GM18951 (cell line): ENCODE data around the gene FGF1.
"Not testable (repeated sequence)": the region's sequence is repeated elsewhere in the genome, so short reads cannot be mapped to it uniquely, and the experiment has no call there.

Experiments used
- POLR2A ChIP-seq: IDR thresholded peaks from 4 replicates; pipeline ENCODE4 v1.6.1; 2011; ENCODE audit warnings: mild to moderate bottlenecking; ENCODE audit not compliant: insufficient read length, insufficient read depth; ENCODE audit errors: extremely low read depth
- in situ Hi-C: fragments of 300-500 bp; cut with MboI; formaldehyde crosslinking; loops from one replicate; pipeline ENCODE4 v1.12.0; 2022; ENCODE audit warnings: low sequenced_read_pairs, mixed read lengths, inconsistent platforms; ENCODE audit not compliant: unreplicated experiment

Gene FGF1

GRCh38 chr5:142659405-142659804 lies 26.5 kb downstream of the FGF1 start:
- no peak for TF ChIP-seq POLR2A
- in situ Hi-C loops: no loop called here

DNA sequence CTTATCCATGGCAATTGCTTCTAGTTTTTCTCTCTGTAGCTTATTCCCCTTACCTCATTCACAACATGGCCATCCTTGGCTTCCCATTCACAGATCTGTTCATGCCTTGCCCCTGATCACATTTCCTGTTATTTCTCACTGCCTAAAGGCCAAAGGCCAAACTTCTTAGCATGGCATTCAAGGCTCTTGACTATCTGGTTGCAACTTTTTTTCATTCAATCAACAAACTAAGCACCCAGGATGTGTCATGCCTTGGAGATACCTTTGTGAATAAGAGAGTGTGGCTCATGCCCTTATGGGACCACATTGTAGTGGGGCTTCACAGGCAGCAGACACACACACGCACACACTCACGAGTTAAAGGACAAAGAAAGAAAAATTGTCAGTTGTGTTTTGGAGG lies 27.6 kb downstream of the FGF1 start:
- TF ChIP-seq POLR2A: no peak
- in situ Hi-C loops: no loop called here

GRCh38 chr5:142657446-142657845 lies 28.4 kb downstream of the FGF1 start:
- TF ChIP-seq POLR2A: no peak
- in situ Hi-C loops: no loop called here

- TF ChIP-seq POLR2A: no peak
- in situ Hi-C loops: no loop called here
Observed at GRCh38 chr5:142655339-142656267, 30.3 kb downstream of the FGF1 start.

- TF ChIP-seq POLR2A: no peak
- in situ Hi-C loops: no loop called here
Observed at GRCh38 chr5:142654578-142655058, 31.3 kb downstream of the FGF1 start.

- in situ Hi-C loops: no loop called here
- no peak for TF ChIP-seq POLR2A
Observed at GRCh38 chr5:142653321-142653720, 32.6 kb downstream of the FGF1 start.

DNA sequence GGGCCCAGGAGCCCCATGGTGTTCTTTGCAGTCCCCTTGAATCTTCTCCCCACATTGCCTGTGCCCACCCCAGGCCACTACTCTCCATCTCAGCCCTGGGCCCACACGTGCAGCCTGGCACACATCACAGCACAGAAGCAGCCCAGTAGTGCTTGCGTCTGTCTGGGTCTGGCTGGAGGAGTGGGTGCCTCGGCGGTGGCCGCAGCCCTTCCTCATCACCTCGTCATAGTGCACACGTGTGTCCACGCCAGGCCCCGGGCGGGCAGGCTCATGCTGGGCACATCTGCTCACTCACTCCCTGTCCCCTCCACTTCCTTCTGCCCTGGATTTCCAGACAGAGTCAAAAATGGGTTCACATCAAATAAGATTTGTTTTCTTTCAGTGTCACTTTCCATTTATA lies 33.3 kb downstream of the FGF1 start:
- in situ Hi-C loops: no loop called here
- TF ChIP-seq POLR2A: no peak

GRCh38 chr5:142650881-142651280 lies 35.0 kb downstream of the FGF1 start:
- in situ Hi-C loops: no loop called here
- TF ChIP-seq POLR2A: no peak

DNA sequence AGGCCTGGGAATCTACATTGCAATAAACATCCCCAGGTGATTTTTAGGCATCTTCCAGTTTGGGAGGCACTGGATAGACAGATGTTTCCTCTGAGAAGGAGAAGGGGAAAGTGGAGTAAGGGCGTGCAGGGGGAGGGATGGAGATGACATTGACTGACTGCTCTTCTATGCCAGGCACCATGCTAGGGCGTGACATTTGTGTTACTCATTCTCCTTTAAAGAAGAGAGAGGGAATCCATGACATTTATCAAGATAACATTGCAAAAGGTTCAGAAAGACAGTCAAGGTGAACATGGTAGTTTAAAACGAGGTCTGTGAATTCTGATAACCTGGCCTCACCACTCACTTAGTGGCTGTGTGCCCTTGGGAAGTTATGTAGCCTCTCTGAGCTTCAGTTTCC lies 35.8 kb downstream of the FGF1 start:
- in situ Hi-C loops: no loop called here

GRCh38 chr5:142648108-142648507 lies 37.8 kb downstream of the FGF1 start:
- in situ Hi-C loops: not testable (repeated sequence)

More for the DNA sequence above, 35.8 kb downstream of the FGF1 start:
- no peak for TF ChIP-seq POLR2A

DNA sequence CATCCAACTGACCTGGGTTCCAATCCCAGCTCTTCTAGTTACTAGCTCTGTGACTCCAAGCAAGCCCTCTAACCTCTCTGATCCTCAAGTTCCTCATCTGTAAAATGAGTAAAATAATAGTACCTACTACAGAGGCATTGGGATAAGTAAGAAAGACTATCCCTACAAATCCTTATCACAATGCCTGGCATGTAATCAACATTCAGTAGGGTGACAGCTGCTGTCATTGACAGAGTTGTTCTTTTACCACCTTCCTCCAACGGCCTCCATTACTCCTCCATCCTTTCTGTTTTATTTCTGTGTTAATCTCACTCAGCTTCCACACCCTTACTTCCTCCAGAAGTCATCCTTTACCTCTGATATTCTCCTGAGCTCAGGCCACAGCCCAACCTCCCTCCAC lies 40.4 kb downstream of the FGF1 start:
- in situ Hi-C loops: no loop called here
- TF ChIP-seq POLR2A: no peak

GRCh38 chr5:142644640-142645361 lies 41.1 kb downstream of the FGF1 start:
- no peak for TF ChIP-seq POLR2A
- in situ Hi-C loops: no loop called here

DNA sequence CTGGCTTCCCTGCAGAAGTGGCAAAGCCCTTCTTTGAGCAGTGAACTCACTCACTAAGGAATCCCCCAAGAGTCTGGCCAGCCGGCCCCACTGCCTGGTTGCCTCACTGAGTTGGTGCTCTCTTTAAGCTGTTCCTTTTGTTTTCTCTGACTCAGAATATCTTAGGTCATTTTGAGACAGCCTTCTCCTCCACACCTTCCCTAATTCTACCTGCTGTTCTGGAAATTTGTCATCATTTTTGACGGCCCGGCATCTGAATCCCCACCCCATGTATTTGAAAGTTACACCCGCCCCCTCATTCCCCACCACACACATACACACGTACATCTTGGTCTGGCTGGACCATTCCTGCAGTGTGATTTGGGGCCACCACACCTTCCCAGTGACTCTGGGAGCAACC lies 41.8 kb downstream of the FGF1 start:
- in situ Hi-C loops: no loop called here
- no peak for TF ChIP-seq POLR2A

GRCh38 chr5:142643634-142644033 lies 42.3 kb downstream of the FGF1 start:
- in situ Hi-C loops: no loop called here
- TF ChIP-seq POLR2A: no peak
